Measurements from ENCODE around the gene EDC3.

The EDC3 gene

DNA sequence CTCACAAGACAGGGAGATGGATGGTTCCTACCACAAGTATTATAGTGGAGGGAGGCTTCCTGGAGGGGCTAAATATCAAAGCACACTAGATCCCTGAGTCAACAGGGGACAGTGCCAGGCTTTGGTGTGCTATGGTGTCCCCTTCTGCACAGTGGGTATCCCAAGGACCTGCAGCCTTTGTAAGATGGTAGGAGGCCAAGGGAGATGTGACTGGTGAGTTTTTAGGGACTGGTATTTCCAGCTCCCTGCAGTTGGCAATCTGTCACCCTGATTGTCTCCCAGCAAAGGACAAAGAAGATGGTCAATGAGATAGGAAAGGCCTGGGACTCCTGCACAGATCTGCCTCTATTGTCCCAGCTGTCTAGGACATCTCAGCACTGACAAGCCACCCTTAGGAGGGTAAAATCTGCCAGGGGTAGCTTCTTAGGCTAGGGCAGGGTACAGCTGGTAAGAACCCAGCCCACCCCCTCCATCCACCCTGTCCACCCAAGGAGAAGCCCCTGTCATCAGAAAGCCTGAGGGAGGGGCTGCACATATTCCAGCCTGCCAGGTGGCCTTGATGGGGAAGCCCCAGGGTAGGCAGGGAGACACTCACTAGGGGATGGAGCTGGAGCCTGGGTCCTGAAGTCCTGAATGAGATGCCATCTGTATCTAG is 28.9 kb upstream of the EDC3 start:
- Histone ChIP-seq H3K4me3 (ENCODE audit: low read length) (no peak overlapping the region), H3K9me3 (ENCODE audit: insufficient read depth, low read length) (no peaks in the 10 kb centered on the region), H3K27ac (ENCODE audit: low read length) (no peak overlapping the region), H3K36me3 (replicated peaks; ENCODE audit: low read depth, low read length) (no peaks in the 10 kb centered on the region), H4K20me1 (ENCODE audit: insufficient read depth, low read length) (no peaks in the 10 kb centered on the region), H3K4me2 (ENCODE audit: low read length) (no peak overlapping the region), H3K79me2 (ENCODE audit: low read length) (no peaks in the 10 kb centered on the region), H3K9ac (ENCODE audit: low read length) (no peak overlapping the region), H3K27me3 (ENCODE audit: low read depth, low read length) (peaks cover 25% of the 10 kb centered on the region), H2AFZ (ENCODE audit: low read depth, low read length) (no peak overlapping the region), H3K4me1 (ENCODE audit: low read length) (no peaks in the 10 kb centered on the region)
- TF ChIP-seq EZH2phosphoT487 (IDR thresholded peaks at IDR 0.05; ENCODE audit: low read depth), result no peak

DNA sequence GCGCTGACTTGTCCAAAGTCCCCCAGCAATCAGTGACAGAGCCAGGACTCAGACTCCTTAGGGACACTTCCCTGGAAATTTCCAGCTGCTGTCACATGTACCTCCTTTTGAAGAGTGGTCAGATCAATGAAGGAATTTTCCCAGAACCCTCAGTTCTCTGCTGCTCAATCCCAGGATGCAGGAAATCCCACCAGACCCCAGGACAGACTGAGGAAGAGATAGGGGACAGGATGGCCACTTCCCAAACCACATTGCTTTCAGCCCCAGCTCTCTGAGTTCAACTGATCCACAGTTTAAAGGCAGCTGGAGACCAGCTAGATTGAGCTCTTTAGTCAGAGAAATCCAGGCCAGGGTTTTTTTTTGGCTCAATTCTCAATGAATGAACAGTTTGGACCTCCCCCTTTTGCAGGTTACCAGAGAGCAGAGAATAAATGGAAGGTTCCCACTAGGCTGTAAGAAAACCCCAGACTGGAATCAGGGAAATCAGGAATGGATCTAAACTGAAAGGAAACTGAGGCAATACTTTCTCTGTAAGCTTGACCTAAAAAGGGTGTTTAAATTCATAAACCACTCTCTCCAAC is 28.0 kb upstream of the EDC3 start:
- Histone ChIP-seq H3K36me3 (replicated peaks; ENCODE audit: low read depth, low read length) (no peaks in the 10 kb centered on the region), H3K4me1 (ENCODE audit: low read length) (no peaks in the 10 kb centered on the region), H3K27me3 (ENCODE audit: low read depth, low read length) (peaks cover 25% of the 10 kb centered on the region), H2AFZ (ENCODE audit: low read depth, low read length) (no peak overlapping the region), H4K20me1 (ENCODE audit: insufficient read depth, low read length) (no peaks in the 10 kb centered on the region), H3K9ac (ENCODE audit: low read length) (no peak overlapping the region), H3K27ac (ENCODE audit: low read length) (no peak overlapping the region), H3K9me3 (ENCODE audit: insufficient read depth, low read length) (no peaks in the 10 kb centered on the region), H3K79me2 (ENCODE audit: low read length) (no peaks in the 10 kb centered on the region), H3K4me3 (ENCODE audit: low read length) (no peak overlapping the region), H3K4me2 (ENCODE audit: low read length) (no peak overlapping the region)
- no peak for TF ChIP-seq EZH2phosphoT487 (IDR thresholded peaks at IDR 0.05; ENCODE audit: low read depth)
- TF ChIP-seq, protein P1, sequence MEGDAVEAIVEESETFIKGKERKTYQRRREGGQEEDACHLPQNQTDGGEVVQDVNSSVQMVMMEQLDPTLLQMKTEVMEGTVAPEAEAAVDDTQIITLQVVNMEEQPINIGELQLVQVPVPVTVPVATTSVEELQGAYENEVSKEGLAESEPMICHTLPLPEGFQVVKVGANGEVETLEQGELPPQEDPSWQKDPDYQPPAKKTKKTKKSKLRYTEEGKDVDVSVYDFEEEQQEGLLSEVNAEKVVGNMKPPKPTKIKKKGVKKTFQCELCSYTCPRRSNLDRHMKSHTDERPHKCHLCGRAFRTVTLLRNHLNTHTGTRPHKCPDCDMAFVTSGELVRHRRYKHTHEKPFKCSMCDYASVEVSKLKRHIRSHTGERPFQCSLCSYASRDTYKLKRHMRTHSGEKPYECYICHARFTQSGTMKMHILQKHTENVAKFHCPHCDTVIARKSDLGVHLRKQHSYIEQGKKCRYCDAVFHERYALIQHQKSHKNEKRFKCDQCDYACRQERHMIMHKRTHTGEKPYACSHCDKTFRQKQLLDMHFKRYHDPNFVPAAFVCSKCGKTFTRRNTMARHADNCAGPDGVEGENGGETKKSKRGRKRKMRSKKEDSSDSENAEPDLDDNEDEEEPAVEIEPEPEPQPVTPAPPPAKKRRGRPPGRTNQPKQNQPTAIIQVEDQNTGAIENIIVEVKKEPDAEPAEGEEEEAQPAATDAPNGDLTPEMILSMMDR (IDR thresholded peaks at IDR 0.05; ENCODE audit: low read depth, low read length), result no peak

DNA sequence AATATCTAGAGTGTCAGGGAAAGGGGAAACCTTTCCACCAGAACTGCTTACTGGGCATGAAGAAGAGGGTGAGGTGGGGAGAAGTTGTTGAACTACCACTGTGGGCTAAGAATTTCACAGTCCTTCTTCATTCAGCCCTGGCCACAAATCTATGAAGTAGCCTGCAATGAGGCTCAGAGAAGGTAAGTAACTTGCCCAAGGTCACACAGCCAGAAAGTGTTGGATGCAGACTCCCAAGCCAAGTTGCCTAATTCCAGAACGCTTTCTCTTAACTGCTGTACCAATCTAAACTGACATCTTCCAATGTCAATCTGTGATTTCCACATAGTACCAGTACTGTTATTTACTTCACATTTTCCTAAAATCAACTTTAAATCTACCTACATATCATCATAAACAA is 27.4 kb upstream of the EDC3 start:
- H2AFZ ChIP-seq (ENCODE audit: low read depth, low read length), result no peak overlapping the region
- no peak for TF ChIP-seq EZH2phosphoT487 (IDR thresholded peaks at IDR 0.05; ENCODE audit: low read depth)
- TF ChIP-seq, protein P1 (IDR thresholded peaks at IDR 0.05; ENCODE audit: low read depth, low read length), result no peak
- H4K20me1 ChIP-seq (ENCODE audit: insufficient read depth, low read length), result no peaks in the 10 kb centered on the region
- peaks cover 25% of the 10 kb centered on the region for H3K27me3 ChIP-seq (ENCODE audit: low read depth, low read length)
- H3K36me3 ChIP-seq (replicated peaks; ENCODE audit: low read depth, low read length), result no peaks in the 10 kb centered on the region
- no peak overlapping the region for H3K4me2 ChIP-seq (ENCODE audit: low read length)
- no peaks in the 10 kb centered on the region for H3K79me2 ChIP-seq (ENCODE audit: low read length)
- H3K27ac ChIP-seq (ENCODE audit: low read length), result no peak overlapping the region
- H3K9ac ChIP-seq (ENCODE audit: low read length), result no peak overlapping the region
- no peak overlapping the region for H3K4me3 ChIP-seq (ENCODE audit: low read length)
- no peaks in the 10 kb centered on the region for H3K9me3 ChIP-seq (ENCODE audit: insufficient read depth, low read length)
- H3K4me1 ChIP-seq (ENCODE audit: low read length), result no peaks in the 10 kb centered on the region

DNA sequence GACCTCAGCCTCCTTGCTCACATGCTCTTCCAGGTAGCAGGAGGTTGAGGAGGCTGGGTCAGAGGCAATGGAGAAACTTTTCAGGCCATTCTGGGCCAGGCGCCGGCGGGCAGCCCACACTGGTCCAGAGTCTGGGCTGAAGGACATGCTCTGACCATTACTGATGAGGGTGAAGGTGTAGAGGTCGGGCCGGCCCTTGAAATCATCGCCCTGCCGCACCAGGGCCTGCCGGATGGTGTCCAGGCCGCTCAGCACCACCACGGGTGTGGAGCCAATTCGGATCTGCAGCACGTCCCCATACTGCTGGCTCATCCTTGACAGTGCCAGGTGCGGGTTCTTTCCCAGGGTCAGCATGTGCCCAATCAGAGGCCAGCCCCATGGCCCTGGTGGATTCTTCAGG is 26.8 kb upstream of the EDC3 start:
- Histone ChIP-seq H3K4me1 (ENCODE audit: low read length) (no peaks in the 10 kb centered on the region), H3K27ac (ENCODE audit: low read length) (no peak overlapping the region), H3K27me3 (ENCODE audit: low read depth, low read length) (peaks cover 25% of the 10 kb centered on the region), H3K4me3 (ENCODE audit: low read length) (no peak overlapping the region), H2AFZ (ENCODE audit: low read depth, low read length) (no peak overlapping the region), H3K36me3 (replicated peaks; ENCODE audit: low read depth, low read length) (no peaks in the 10 kb centered on the region), H3K9me3 (ENCODE audit: insufficient read depth, low read length) (no peaks in the 10 kb centered on the region), H3K79me2 (ENCODE audit: low read length) (no peaks in the 10 kb centered on the region), H4K20me1 (ENCODE audit: insufficient read depth, low read length) (no peaks in the 10 kb centered on the region), H3K9ac (ENCODE audit: low read length) (no peak overlapping the region), H3K4me2 (ENCODE audit: low read length) (no peak overlapping the region)
- TF ChIP-seq, protein P1 (IDR thresholded peaks at IDR 0.05; ENCODE audit: low read depth, low read length), result no peak
- no peak for TF ChIP-seq EZH2phosphoT487 (IDR thresholded peaks at IDR 0.05; ENCODE audit: low read depth)

Measured in OCI-LY3 (cell line).